HL-60/S4 (cell line): ENCODE measurements around the gene ADAM11.

Experiments used
- in situ Hi-C: fragments of 300-500 bp; cut with MboI; formaldehyde crosslinking; loops from 2 replicates; pipeline ENCODE4 v1.14.3; 2022; ENCODE audit warnings: low sequenced_read_pairs

ADAM11 gene

DNA sequence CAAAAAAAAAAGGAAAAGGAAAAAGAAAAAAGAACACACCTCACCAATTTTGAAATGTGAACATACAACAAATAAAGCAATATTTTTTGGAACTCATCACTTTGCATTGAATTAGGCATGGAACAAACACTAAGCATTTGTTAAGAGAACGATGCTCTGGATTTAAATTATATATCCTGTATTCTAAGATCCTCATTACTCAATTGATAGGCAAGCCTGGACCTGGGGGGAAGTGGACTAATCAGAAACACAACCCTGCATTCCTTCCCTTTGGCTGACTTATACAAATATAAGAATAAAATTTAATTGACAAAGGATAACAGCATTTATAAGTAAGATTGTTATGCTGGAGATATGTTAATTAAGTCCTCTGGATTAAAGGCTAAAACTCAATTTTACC lies 69.1 kb downstream of the ADAM11 start:
- in situ Hi-C loops = no loop called here

DNA sequence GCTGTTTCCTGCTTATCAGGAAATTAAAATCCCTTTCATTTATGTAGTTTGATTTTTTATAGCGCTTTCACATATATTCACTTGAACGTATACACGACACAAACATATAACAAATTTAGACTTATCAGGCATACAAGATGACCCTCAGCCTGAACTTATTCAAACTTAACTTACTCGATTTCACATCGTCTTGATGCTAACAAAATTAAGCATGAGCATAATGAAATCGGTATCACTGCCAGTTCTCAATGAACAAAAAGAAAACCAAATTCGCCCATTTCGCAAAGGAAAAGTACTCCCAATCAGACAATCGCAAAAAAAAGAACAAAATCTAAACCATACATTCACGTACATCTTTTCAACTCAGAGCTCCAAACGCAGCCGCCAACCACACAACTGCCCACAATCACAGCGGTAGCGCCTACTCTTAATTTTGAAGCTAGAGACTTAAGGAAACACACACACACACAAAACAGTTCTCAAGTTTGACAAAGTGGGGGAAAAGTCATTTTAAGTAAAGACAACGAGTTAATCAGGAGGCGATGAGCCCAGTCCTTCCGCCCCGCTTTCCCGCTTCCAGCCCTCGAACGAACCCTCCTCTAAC lies 70.2 kb downstream of the ADAM11 start:
- in situ Hi-C loops = no loop called here

DNA sequence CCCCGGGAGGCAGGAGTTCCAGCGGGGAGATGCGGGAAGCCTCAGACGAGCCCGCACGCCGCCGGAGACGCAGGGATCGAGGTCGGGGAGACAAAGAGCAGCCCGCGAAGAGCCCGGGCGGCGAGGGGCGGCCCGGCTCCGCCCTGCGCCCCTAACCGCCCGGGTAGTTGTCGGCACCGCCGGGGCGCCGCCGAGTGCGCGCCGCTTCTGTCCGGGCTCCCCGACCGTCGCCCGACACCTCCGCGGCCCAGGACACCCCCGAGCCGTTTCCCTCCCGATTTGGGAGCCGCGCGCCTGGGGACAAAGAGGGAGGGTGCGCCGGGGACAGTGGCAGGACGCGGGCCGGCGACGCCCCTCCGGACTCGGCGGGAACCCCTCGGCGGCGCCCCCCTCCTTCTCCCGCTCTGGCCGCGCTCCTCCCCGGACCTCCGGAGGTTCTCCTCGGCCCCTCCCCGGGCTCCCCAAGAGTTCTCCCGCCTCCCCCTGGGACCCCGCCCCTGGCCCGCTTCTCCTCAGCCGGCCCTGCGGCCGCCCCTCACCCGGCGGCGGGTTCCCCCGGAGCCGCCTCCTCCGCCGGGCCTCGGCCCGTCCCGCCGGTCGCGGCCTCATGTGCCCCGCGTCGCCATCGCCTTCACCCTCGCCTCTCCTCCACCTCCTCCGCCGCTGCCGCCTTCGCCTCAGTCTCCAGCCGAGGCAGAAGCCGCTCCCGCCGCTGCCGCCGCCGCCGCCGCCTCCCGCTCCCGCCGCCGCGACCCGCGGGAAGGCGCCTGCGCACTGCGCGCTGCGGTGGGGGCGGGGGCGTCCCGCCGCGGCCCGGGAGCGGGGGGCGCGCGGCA lies 71.0 kb downstream of the ADAM11 start, which contains the start of gene GJC1:
TSS of gene GJC1 (minus strand) at position 765 of the 836 bp plus-strand sequence. CDS start 24,470 bp downstream, outside the sequence.
- in situ Hi-C loops = no loop called here

DNA sequence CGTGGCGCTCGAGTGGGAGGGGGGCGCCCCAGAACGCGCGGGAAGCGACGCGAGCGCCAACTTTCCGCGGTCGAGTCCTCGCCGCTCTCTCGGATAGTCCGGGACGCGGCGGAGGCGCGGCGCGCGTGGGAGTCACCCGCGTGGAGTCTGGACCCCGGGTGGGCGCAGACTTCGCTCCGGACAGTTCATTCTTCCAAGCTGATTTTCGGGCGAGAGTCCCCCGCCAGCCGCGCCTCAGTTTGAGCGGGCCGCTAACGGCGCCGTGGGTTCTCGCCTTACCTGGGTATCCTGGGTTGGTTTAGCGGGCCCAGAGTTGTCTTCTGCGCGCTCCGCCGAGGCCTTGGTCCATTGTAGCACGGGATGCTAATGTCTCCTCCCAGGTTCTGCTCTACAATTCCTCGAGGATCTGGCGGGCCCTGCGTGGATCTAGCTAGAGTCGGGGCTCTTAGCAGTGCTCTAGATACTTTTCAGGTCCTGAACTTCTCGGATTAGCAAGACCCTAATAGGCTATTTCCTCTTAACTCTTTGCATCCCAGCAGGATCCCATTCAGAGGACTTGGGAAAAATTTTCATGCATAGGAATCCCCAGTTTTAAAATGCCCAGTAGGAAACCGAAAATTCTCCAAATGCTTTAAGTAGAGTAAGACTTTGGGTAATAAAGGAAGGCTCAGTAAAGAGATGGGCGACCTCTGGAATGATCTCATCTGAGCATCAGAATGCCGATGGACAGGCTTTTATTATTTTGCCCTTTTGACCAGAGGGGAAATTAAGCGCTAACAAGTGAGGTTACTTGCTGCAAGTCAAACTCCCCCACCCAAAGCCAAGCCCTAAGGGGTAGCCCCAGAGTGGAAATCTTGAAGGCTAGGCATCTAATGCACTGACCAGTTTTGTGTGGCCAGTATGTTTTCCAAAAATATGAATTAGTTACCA lies 71.8 kb downstream of the ADAM11 start:
- in situ Hi-C loops = no loop called here

DNA sequence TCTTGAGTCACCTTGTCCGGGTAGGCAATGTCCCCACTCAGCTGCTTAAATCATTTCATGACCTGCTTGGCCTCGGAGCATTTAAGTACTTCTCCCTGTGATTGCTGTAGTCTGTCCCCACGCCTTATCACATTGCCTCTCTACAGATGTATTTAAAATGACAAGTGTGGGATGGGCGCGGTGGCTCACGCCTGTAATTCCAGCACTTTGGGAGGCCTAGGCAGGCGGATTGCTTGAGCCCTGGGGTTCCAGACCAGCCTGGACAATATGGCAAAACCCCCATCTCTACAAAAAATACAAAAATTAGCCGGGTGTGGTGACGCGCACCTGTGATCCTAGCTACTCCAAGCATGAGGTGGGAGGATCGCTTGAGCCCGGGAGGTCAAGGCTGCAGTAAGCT lies 72.6 kb downstream of the ADAM11 start:
- in situ Hi-C loops = no loop called here
